Naive thymus-derived CD8-positive, alpha-beta T cell (primary cell): Measurements from ENCODE around the gene HMCN2. TPM values are rescaled to one million over a fixed set of nuclear protein-coding genes. Genes with fewer than 3 reads are reported as not detected.
A peak's percentile ranks its signal among the peaks of the same experiment; 100 is the strongest.

Source experiments
- ATAC-seq, 2 donors: fragments of 150-1000 bp; cut with Tn5 transposase in 1 of 2; sonication (Bioruptor Pico), chemical (Tn5 transposase) in 1 of 2; 1 replicate in 1 of 2; 2 replicates in 1 of 2; pipeline ENCODE4 v1.10.0; 2021; ENCODE audit warnings: mild to moderate bottlenecking in 2 of 2, moderate library complexity in 2 of 2
- POLR2A ChIA-PET: fragments of 350-600 bp; sonication (Branson Sonifier 250); formaldehyde crosslinking; loops from one replicate; lab custom pipeline; 2021; ENCODE audit warnings: antibody characterized with exemption; lab: Charles Lee
- DNase-seq, 10 donors: peaks; one replicate each; pipeline versions ENCODE4 v3.0.0 to v3.0.0-alpha.2; 2020 to 2022
- H3K27ac Mint-ChIP-seq, 10 donors: one replicate each; pipeline ENCODE4 v1.8.0; 2020 to 2022; ENCODE audit warnings: mild to moderate bottlenecking in 10 of 10, mixed read lengths in 10 of 10, moderate library complexity in 4 of 10, inconsistent platforms in 1 of 10
- H3K27me3 Mint-ChIP-seq, 5 donors: one replicate each; pipeline ENCODE4 v1.8.0; 2021 to 2022; ENCODE audit warnings: mixed read lengths in 5 of 5
- H3K36me3 Mint-ChIP-seq, 3 donors: one replicate each; pipeline ENCODE4 v1.8.0; 2020 to 2022; ENCODE audit warnings: mixed read lengths in 3 of 3, mild to moderate bottlenecking in 2 of 3, inconsistent platforms in 1 of 3
- H3K4me1 Mint-ChIP-seq, 4 donors: one replicate each; pipeline ENCODE4 v1.8.0; 2021 to 2022; ENCODE audit warnings: mixed read lengths in 4 of 4
- H3K4me3 Mint-ChIP-seq, 10 donors: one replicate each; pipeline ENCODE4 v1.8.0; 2020 to 2022; ENCODE audit warnings: mild to moderate bottlenecking in 10 of 10, mixed read lengths in 10 of 10, moderate library complexity in 6 of 10, inconsistent platforms in 1 of 10
- H3K9me3 Mint-ChIP-seq, 9 donors: one replicate each; pipeline ENCODE4 v1.8.0; 2020 to 2022; ENCODE audit warnings: mixed read lengths in 9 of 9, mild to moderate bottlenecking in 3 of 9, inconsistent platforms in 1 of 9, moderate library complexity in 1 of 9
- polyA plus RNA-seq, 3 donors: library from polyadenylated mRNA; unstranded; fragments of 300-500 nt; fragmentation: Illumina TruSeq; gene quantifications; one replicate each; pipeline ENCODE4 v1.2.3, GENCODE V29; 2021
- total RNA-seq, 8 experiments: library from RNA in 2 of 8; stranded (reverse) in 2 of 8; gene quantifications; one replicate each; pipeline ENCODE4 v1.2.3 and lab custom pipeline; 2021 to 2026

HMCN2 gene
- total and polyA plus RNA-seq, 5 experiments from 2014 or later = not detected

- H3K36me3 Mint-ChIP-seq = no peaks in the 10 kb centered on the region
- H3K27ac Mint-ChIP-seq = no peak overlapping the region
These were observed 116.1 kb downstream of the HMCN2 start for GRCh38 chr9:130381660-130382059.

GRCh38 chr9:130382096-130382495 is 116.5 kb downstream of the HMCN2 start:
- DNase-seq = no peak
- Mint-ChIP-seq H3K4me3 (no peak overlapping the region), H3K27ac (no peak overlapping the region), H3K9me3 (no peaks in the 10 kb centered on the region), H3K4me1 (no peaks in the 10 kb centered on the region), H3K36me3 (no peaks in the 10 kb centered on the region), H3K27me3 (peaks cover 0 to 9% (median 0%) of the 10 kb centered on the region in 5 donors)
- POLR2A ChIA-PET = no interaction called here
- ATAC-seq = no peak

More at GRCh38 chr9:130381660-130382059, 116.1 kb downstream of the HMCN2 start:
- Mint-ChIP-seq H3K27me3 (peaks cover 0 to 9% (median 0%) of the 10 kb centered on the region in 5 donors), H3K4me1 (no peaks in the 10 kb centered on the region), H3K4me3 (no peak overlapping the region), H3K9me3 (no peaks in the 10 kb centered on the region)
- no peak for DNase-seq
- ATAC-seq = no peak
- POLR2A ChIA-PET = no interaction called here

GRCh38 chr9:130382636-130383349 is 117.2 kb downstream of the HMCN2 start:
- H3K27ac Mint-ChIP-seq = no peak overlapping the region
- H3K9me3 Mint-ChIP-seq = no peaks in the 10 kb centered on the region
- ATAC-seq = no peak
- no peak overlapping the region for H3K4me3 Mint-ChIP-seq
- H3K4me1 Mint-ChIP-seq = no peaks in the 10 kb centered on the region
- no peaks in the 10 kb centered on the region for H3K36me3 Mint-ChIP-seq
- POLR2A ChIA-PET = no interaction called here
- peaks cover 0 to 9% (median 0%) of the 10 kb centered on the region in 5 donors for H3K27me3 Mint-ChIP-seq
- no peak for DNase-seq

GRCh38 chr9:130383350-130383715 is 117.8 kb downstream of the HMCN2 start:
- Mint-ChIP-seq H3K36me3 (no peaks in the 10 kb centered on the region), H3K9me3 (no peaks in the 10 kb centered on the region), H3K27ac (no peak overlapping the region), H3K4me3 (no peak overlapping the region), H3K27me3 (peaks cover 0 to 9% (median 0%) of the 10 kb centered on the region in 5 donors), H3K4me1 (no peaks in the 10 kb centered on the region)
- DNase-seq (no peak), ATAC-seq (no peak)
- POLR2A ChIA-PET = no interaction called here

DNA sequence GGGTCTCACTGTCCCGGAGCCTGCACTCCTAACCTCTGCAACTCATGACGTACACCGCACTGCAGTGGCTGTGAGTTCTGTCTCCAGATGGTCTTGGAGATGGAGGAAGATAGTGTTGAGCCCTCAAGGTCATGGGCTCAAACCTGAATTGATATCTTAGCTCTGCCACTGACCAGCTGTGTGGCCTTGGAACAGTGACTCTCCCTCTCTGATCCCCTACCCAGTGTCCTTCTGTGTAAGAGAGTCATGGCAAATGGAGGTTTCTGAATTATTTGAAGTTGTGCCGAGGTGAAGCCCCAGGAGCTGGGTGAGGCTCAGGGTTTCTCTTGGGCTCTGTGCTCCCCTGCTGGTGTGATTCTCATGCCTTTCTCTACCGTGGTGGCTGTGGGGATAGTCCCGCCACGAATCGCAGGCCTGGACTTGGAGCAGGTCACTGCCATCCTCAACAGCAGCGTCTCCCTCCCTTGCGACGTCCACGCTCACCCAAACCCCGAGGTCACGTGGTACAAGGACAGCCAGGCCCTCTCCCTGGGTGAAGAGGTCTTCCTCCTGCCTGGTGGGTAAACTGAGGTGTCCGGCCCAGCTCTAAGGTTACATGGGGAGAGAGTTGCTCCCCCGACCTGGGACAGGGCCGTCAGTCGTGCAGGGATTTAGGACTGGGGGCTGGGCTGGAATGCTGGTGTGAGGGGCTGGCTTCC is 118.6 kb downstream of the HMCN2 start:
- H3K36me3 Mint-ChIP-seq = no peaks in the 10 kb centered on the region
- peaks cover 0 to 9% (median 0%) of the 10 kb centered on the region in 5 donors for H3K27me3 Mint-ChIP-seq
- H3K27ac Mint-ChIP-seq = no peak overlapping the region
- POLR2A ChIA-PET = no interaction called here
- DNase-seq = no peak
- no peaks in the 10 kb centered on the region for H3K4me1 Mint-ChIP-seq
- no peak for ATAC-seq
- H3K9me3 Mint-ChIP-seq = no peaks in the 10 kb centered on the region
- H3K4me3 Mint-ChIP-seq = no peak overlapping the region

DNA sequence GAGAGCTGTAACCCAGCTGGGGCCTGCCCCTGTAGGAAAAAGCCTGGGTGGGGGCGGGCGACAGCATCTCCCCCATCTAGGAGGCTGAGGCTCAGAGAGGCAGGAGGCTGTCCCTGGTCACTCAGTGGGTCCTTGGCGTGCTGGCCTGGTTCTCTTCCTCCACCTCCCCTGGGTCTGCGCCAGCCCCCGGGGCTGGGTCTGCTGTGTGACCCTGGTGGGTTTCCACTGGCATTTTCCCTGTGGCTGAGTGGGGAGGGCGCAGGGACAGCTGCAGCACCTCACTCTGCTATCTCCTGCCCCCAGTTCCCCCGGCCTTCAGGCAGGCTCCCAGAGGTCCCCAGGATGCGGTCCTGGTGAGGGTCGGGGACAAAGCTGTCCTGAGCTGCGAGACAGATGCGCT is 119.7 kb downstream of the HMCN2 start:
- no peak for DNase-seq
- POLR2A ChIA-PET = no interaction called here
- no peak overlapping the region for H3K4me3 Mint-ChIP-seq
- no peak overlapping the region for H3K27ac Mint-ChIP-seq
- peaks cover 0 to under 1% (median 0%) of the 10 kb centered on the region in 4 donors for H3K4me1 Mint-ChIP-seq
- ATAC-seq = no peak
- H3K27me3 Mint-ChIP-seq = peaks cover 0 to 8% (median 0%) of the 10 kb centered on the region in 5 donors
- H3K36me3 Mint-ChIP-seq = no peaks in the 10 kb centered on the region
- H3K9me3 Mint-ChIP-seq = no peaks in the 10 kb centered on the region

DNA sequence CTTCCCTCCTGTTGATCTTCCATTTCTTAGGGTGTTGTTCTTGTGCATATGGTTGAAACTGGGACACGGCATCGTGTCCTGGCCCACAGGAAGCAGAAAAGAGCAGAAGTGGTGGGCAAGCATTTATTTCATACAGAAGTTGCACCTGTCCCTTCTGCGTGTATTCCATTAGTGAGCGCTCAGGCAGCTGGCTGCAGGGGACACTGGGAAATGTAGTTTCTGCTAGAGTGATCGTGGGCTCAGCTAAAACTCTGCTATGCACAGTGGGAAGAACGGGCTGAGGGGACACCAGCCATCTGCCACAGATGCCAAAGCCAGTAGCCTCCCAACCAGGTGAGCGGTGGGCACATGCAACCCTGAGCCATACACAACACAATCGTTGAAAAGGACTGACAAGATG is 121.8 kb downstream of the HMCN2 start:
- Mint-ChIP-seq H3K27ac (no peak overlapping the region), H3K4me1 (peaks cover 0 to 4% (median 0%) of the 10 kb centered on the region in 4 donors), H3K27me3 (peaks cover 0 to 10% (median 1%) of the 10 kb centered on the region in 5 donors), H3K4me3 (no peak overlapping the region), H3K36me3 (no peaks in the 10 kb centered on the region), H3K9me3 (no peaks in the 10 kb centered on the region)
- ATAC-seq (no peak), DNase-seq (no peak)
- POLR2A ChIA-PET = no interaction called here

- Mint-ChIP-seq H3K36me3 (no peaks in the 10 kb centered on the region), H3K4me3 (no peak overlapping the region), H3K4me1 (peaks cover 0 to 4% (median 0%) of the 10 kb centered on the region in 4 donors), H3K9me3 (no peaks in the 10 kb centered on the region), H3K27ac (no peak overlapping the region), H3K27me3 (peaks cover 0 to 12% (median 1%) of the 10 kb centered on the region in 5 donors)
- ATAC-seq (no peak), DNase-seq (no peak)
- POLR2A ChIA-PET = no interaction called here
These were observed 122.3 kb downstream of the HMCN2 start for GRCh38 chr9:130387905-130388304.

- DNase-seq (no peak), ATAC-seq (no peak)
- no peaks in the 10 kb centered on the region for H3K36me3 Mint-ChIP-seq
- H3K27ac Mint-ChIP-seq = peak overlapping the region in 3 of 10 donors; percentile 40 to 65 (median 60)
- peaks cover 0 to 4% (median 0%) of the 10 kb centered on the region in 4 donors for H3K4me1 Mint-ChIP-seq
- H3K9me3 Mint-ChIP-seq = no peaks in the 10 kb centered on the region
- POLR2A ChIA-PET = no interaction called here
- no peak overlapping the region for H3K4me3 Mint-ChIP-seq
- peaks cover 0 to 12% (median 2%) of the 10 kb centered on the region in 5 donors for H3K27me3 Mint-ChIP-seq
These were observed 124.8 kb downstream of the HMCN2 start for GRCh38 chr9:130390390-130390789.

- DNase-seq = no peak
- H3K9me3 Mint-ChIP-seq = no peaks in the 10 kb centered on the region
- no peaks in the 10 kb centered on the region for H3K36me3 Mint-ChIP-seq
- no peak for ATAC-seq
- H3K27me3 Mint-ChIP-seq = peaks cover 0 to 12% (median 2%) of the 10 kb centered on the region in 5 donors
- H3K4me3 Mint-ChIP-seq = no peak overlapping the region
- POLR2A ChIA-PET = no interaction called here
- H3K4me1 Mint-ChIP-seq = peaks cover 0 to 4% (median 0%) of the 10 kb centered on the region in 4 donors
- no peak overlapping the region for H3K27ac Mint-ChIP-seq
These were observed 125.4 kb downstream of the HMCN2 start for GRCh38 chr9:130390986-130391385.

- no peaks in the 10 kb centered on the region for H3K9me3 Mint-ChIP-seq
- POLR2A ChIA-PET = no interaction called here
- no peaks in the 10 kb centered on the region for H3K36me3 Mint-ChIP-seq
- no peak overlapping the region for H3K27ac Mint-ChIP-seq
- H3K4me1 Mint-ChIP-seq = peaks cover 0 to 4% (median 0%) of the 10 kb centered on the region in 4 donors
- ATAC-seq (no peak), DNase-seq (no peak)
- peaks cover 0 to 12% (median 2%) of the 10 kb centered on the region in 5 donors for H3K27me3 Mint-ChIP-seq
- no peak overlapping the region for H3K4me3 Mint-ChIP-seq
These were observed 126.3 kb downstream of the HMCN2 start for GRCh38 chr9:130391866-130392265.

GRCh38 chr9:130393681-130394071 is 128.1 kb downstream of the HMCN2 start:
- no peak overlapping the region for H3K4me3 Mint-ChIP-seq
- H3K27ac Mint-ChIP-seq = no peak overlapping the region
- DNase-seq (no peak), ATAC-seq (no peak)
- H3K9me3 Mint-ChIP-seq = no peaks in the 10 kb centered on the region
- peaks cover 0 to 12% (median 4%) of the 10 kb centered on the region in 5 donors for H3K27me3 Mint-ChIP-seq
- H3K36me3 Mint-ChIP-seq = no peaks in the 10 kb centered on the region
- peaks cover 0 to 4% (median 0%) of the 10 kb centered on the region in 4 donors for H3K4me1 Mint-ChIP-seq
- POLR2A ChIA-PET = no interaction called here

GRCh38 chr9:130394320-130394719 is 128.8 kb downstream of the HMCN2 start:
- POLR2A ChIA-PET = no interaction called here
- Mint-ChIP-seq H3K4me1 (peaks cover 0 to 4% (median 0%) of the 10 kb centered on the region in 4 donors), H3K36me3 (no peaks in the 10 kb centered on the region), H3K27me3 (peaks cover 0 to 12% (median 4%) of the 10 kb centered on the region in 5 donors), H3K9me3 (no peaks in the 10 kb centered on the region), H3K4me3 (no peak overlapping the region), H3K27ac (no peak overlapping the region)
- DNase-seq (no peak), ATAC-seq (no peak)
